HG03280 (cell line): ENCODE data around the gene FAM149B1.
"Not testable (repeated sequence)": the region's sequence is repeated elsewhere in the genome, so short reads cannot be mapped to it uniquely, and the experiment has no call there.

ENCODE experiments used
- ATAC-seq: cut with Tn5 transposase; IDR thresholded peaks from one replicate; pipeline ENCODE4 v1.9.1; 2021; ENCODE audit warnings: mild to moderate bottlenecking, moderate library complexity; ENCODE audit not compliant: unreplicated experiment

FAM149B1 gene

GRCh38 chr10:73167783-73168464 lies at the start of gene FAM149B1, which contains the start of gene ECD:
Gene FAM149B1 (plus strand): TSS chr10:73168119. CDS start chr10:73168340, 221 bp downstream.
Gene ECD (minus strand): TSS chr10:73168008. CDS start chr10:73163937, 4,071 bp downstream.
- ATAC-seq: peak; percentile 97

- no peak for ATAC-seq
Measured at GRCh38 chr10:73119457-73119856, 48.5 kb upstream of the FAM149B1 start.

GRCh38 chr10:73119952-73120351 lies 48.0 kb upstream of the FAM149B1 start:
- ATAC-seq: no peak

- ATAC-seq: no peak
Measured at GRCh38 chr10:73126343-73126742, 41.6 kb upstream of the FAM149B1 start.

GRCh38 chr10:73131301-73131700 lies 36.6 kb upstream of the FAM149B1 start:
- no peak for ATAC-seq

- ATAC-seq: no peak
Measured at GRCh38 chr10:73131913-73132686, 35.8 kb upstream of the FAM149B1 start.

GRCh38 chr10:73134727-73135126 lies 33.2 kb upstream of the FAM149B1 start:
- ATAC-seq: no peak

- ATAC-seq: no peak
Measured at GRCh38 chr10:73136627-73137026, 31.3 kb upstream of the FAM149B1 start.

- ATAC-seq: no peak
Measured at GRCh38 chr10:73139251-73139650, 28.7 kb upstream of the FAM149B1 start.

- ATAC-seq: no peak
Measured at GRCh38 chr10:73141603-73142002, 26.3 kb upstream of the FAM149B1 start.

- ATAC-seq: not testable (repeated sequence)
Measured at GRCh38 chr10:73150633-73151413, 17.1 kb upstream of the FAM149B1 start.

- no peak for ATAC-seq
Measured at GRCh38 chr10:73152009-73152408, 15.9 kb upstream of the FAM149B1 start.

GRCh38 chr10:73156054-73156453 lies 11.9 kb upstream of the FAM149B1 start:
- ATAC-seq: no peak

GRCh38 chr10:73159038-73159648 lies 8.8 kb upstream of the FAM149B1 start:
- no peak for ATAC-seq

- no peak for ATAC-seq
Measured at GRCh38 chr10:73161079-73161478, 6.8 kb upstream of the FAM149B1 start.

GRCh38 chr10:73161662-73162061 lies 6.3 kb upstream of the FAM149B1 start:
- no peak for ATAC-seq

- ATAC-seq: no peak
Measured at GRCh38 chr10:73163096-73163495, 4.8 kb upstream of the FAM149B1 start.

- ATAC-seq: no peak
Measured at GRCh38 chr10:73166972-73167371, 947 bp upstream of the FAM149B1 start.

GRCh38 chr10:73167458-73167782 lies 499 bp upstream of the FAM149B1 start:
- no peak for ATAC-seq

- no peak for ATAC-seq
Measured at GRCh38 chr10:73168465-73168803, 515 bp downstream of the FAM149B1 start.

GRCh38 chr10:73169320-73169719 lies 1.4 kb downstream of the FAM149B1 start:
- no peak for ATAC-seq
